ENCODE results near the gene ALDH3B2.

GRCh38 chr11:67632175-67632981, 42.0 kb downstream of the ALDH3B2 start:
- TF ChIP-seq POLR2A (IDR thresholded peaks at IDR 0.05), result no peak
- TF ChIP-seq CTCF (IDR thresholded peaks at IDR 0.05 in 8 of 11, conservative IDR thresholded peaks at IDR 0.05 in 3 of 11), result no peak
- TF ChIP-seq POLR2AphosphoS5 (IDR thresholded peaks at IDR 0.05), result no peak
